Daoy (cell line): Measurements from ENCODE around the gene TRMT112. TPM values are rescaled to one million over a fixed set of nuclear protein-coding genes. Genes with fewer than 3 reads are reported as not detected.

Source experiments
- DNase-seq: peaks from one replicate; pipeline ENCODE4 v3.0.0-alpha.2; 2015; ENCODE audit warnings: low read depth
- total RNA-seq: library from RNA; depleted of rRNA; stranded (reverse); fragments of >200 nt; shearing (Covaris generic); gene quantifications from 2 replicates; pipeline ENCODE4 v1.2.3, GENCODE V29; 2014

Gene TRMT112
- total RNA-seq, 1 experiment from 2014 or later = 565 TPM

GRCh38 chr11:64351136-64351631, 33.8 kb upstream of the TRMT112 start:
- no peak for DNase-seq

DNA sequence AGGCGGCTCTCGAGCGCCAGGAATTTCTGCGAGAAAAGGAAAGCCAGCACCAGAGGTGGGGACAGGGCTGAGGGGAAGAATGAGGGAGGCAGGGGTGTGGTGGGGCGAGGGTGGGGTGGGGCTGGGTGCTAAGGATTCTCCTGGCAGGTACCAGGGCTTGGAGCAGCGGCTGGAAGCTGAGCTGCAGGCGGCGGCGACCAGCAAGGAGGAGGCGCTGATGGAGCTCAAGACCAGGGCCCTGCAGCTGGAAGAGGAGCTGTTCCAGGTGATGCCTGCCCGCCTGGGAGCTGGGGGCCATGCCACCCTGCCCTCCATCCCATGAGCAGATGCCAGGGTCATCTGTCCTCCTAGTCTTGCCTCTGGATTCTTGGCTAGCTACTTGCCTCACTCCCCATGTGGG, 32.0 kb upstream of the TRMT112 start:
- no peak for DNase-seq

- no peak for DNase-seq
These were observed 31.6 kb upstream of the TRMT112 start for GRCh38 chr11:64349025-64349387.

DNA sequence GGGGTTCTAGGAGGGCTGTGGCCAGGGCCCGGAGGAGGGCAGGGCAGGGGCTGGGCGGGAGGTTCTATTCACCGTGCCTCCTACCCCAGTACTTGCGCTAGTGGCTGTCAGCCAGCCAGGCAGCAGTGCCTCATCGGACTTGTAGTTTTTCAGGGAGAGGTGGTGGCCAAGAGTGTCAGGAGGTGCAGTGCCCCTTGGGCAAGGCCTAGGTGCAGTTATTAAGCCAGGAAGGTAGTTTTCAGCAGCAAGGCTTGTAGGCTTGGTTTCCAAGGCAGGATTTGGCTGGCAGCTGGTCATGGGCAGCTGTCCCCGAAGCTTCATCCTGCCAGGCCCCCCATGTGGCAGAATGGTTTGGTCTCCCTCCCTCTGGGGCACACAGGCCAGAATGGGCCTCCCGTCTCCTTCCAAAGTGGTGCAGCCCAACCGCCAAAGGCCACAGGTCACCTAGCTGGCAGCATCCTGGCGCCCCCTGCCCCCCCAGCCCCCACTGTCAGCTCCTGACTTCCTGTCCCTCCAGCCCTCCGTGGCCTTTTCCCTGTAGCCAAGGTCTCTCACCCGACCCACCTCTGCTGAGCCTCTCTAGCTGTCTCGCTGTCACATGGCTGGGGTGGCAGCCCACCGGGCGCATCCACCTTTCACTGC, 31.1 kb upstream of the TRMT112 start:
- DNase-seq = no peak

DNA sequence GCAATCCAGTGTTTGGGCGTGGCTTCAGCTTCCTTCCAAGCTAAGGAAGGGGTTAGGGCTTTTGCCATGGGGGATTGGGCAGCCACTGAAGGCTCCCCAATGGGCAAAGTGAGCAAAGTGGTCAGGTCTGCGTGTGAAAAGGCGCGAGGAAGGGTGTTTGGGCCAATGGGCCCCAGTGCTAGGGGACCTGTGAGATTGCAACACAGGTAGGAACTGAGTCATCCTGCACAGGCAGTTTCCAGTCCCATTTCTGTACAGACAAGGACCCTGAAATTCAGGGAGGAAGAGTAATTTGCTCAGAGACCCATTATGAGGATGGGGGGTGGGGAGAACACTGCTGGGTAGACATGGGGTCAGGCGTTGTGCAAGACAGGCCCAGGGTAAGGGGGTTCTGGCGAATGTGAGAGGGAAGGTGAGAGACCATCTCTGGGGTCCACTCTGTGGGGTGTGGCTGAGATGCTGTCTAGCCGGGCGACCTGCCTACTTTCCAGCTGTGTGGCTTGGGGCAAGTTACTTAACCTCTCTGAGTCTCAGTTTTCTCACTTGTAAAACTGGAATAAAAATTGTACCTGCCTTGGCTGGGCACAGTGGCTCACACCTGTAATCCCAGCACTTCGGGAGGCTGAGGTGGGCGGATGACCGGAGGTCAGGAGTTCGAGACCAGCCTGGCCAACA, 30.0 kb upstream of the TRMT112 start:
- DNase-seq = no peak

- DNase-seq = no peak
These were observed 27.4 kb upstream of the TRMT112 start for GRCh38 chr11:64344787-64345186.

GRCh38 chr11:64343767-64344559, 26.6 kb upstream of the TRMT112 start:
- no peak for DNase-seq

- DNase-seq = no peak
These were observed 25.7 kb upstream of the TRMT112 start for GRCh38 chr11:64342869-64343745.

GRCh38 chr11:64341851-64342791, 24.8 kb upstream of the TRMT112 start:
- DNase-seq = peak; percentile 95

DNA sequence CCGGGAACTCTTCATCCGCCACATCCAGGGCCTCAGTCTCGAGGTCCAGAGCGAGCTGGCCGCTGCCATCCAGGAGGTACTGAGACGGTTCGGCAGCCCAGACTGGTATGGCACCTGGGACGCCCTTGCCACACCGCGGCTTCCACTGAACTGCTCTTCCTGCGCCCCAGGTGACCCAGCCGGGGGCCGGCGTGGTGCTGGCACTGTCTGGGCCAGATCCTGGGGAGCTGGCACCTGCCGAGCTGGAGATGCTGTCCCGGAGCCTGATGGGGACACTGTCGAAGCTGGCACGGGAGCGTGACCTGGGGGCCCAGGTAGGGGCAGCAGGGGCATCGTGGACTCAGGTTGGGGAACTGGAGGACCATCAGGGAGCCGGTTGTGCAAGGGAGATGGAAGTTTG, 24.1 kb upstream of the TRMT112 start:
- no peak for DNase-seq

- no peak for DNase-seq
These were observed 23.4 kb upstream of the TRMT112 start for GRCh38 chr11:64340671-64341335.

DNA sequence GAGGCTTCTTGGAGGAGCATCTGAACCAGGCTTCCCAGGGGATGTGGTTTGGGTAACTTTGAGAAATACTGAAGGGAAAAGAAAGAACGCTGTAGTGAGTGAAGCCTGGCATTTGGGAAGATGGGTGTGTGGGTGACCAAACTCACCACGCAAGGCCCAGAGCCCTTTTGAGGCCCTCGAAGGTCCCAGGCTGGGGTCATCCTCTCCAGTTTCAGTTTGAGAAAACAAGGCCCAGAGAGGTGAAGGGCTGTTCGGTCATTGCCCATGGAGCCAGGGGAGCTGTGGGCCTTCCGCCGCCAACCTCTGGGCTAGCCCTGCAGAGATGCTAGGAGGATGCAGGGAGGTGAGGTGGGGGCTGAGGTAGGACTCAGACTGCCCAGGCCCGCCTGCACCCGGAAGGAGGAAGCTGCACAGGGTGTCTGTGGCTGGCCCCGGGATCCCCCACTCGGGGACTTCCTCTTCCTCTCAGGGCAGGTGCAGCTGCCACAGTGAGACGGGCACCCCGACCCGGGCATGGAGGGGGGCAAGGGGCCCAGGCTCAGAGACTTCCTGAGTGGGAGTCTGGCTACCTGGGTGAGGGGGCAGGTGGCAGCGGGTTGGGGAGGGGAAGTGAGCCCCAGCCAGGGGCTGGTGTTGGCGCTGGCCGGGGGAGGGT, 22.5 kb upstream of the TRMT112 start, which contains the start of gene CCDC88B:
Gene CCDC88B, plus strand, starts transcription at position 451 of the 655 bp plus-strand sequence. Its CDS starts 63 bp downstream, at position 514.
- DNase-seq = no peak

DNA sequence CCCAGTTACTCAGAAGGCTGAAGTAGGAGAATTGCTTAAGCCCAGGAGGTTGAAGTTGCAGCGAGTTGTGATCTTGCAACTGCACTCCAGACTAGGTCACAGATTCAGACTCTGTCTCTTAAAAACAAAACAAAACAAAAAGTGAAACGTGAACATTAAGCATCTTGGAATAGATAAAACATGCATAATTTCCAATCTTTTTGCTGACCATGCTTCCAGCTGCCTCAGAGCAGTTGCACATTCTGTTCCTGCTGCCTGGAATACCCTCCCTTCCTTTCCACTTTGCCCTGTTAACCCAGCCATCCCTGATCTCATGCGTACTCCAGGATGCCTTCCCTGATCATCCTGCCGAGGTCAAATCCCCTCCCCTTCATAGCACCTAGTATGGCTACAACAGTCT, 21.9 kb upstream of the TRMT112 start:
- no peak for DNase-seq

DNA sequence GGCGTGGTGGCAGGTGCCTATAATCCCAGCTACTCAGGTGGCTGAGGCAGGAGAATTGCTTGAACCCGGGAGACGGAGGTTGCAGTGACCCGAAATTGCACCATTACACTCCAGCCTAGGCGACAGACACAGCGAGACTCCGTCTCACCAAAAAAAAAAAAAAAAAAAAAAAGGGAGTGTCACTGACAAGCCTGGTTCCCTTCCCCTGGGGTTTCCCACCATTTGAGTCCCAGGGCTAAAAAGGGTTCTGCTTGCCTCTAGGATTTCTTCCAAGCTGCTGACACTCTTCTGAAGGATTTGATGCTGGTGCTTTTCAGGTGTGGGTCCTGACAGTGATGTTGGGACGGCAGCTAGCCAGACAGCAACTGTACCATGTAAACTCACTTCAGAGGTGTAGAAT, 21.4 kb upstream of the TRMT112 start:
- no peak for DNase-seq

DNA sequence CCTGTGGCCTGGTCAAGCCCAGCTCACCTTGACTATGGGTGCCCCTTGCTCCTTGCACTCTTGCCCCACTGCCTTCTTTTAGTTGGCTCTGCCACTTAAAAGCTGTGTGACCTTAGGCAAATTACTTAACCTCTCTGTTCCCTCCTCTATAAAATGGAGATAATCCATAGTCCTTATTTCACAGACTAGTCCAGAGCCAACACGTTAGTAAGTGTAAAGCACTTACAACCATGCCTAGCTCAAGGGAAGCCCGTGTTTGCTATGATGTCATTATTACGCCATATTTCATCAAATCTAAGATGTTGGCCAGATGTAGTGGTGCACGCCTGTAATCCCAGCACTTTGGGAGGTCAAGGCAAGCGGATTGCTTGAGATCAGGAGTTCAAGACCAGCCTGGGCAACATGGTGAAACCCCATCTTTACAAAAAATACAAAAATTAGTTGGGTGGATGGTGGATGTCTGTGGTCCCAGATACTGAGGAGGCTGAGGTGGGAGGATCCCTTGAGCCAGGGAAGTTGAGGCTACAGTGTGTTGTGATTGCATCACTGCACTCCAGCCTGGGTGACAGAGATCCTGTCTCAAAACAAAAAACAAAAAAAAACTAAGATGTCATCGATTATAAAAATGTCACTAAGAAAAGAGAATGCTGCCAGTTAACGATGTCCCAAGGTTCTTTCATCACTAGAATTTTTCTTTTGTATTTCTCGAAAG, 20.3 kb upstream of the TRMT112 start:
- DNase-seq = no peak

- DNase-seq = peak; percentile 98
These were observed 17.7 kb upstream of the TRMT112 start for GRCh38 chr11:64334764-64335735.

GRCh38 chr11:64333556-64333955, 16.2 kb upstream of the TRMT112 start:
- DNase-seq = no peak
